ENCODE measurements around the gene NCEH1. TPM values are rescaled to one million over a fixed set of nuclear protein-coding genes. Genes with fewer than 3 reads are reported as not detected.

NCEH1 gene
- total and polyA plus RNA-seq, 4 donors: 1.1 to 32.3 (median 2.5) TPM

DNA sequence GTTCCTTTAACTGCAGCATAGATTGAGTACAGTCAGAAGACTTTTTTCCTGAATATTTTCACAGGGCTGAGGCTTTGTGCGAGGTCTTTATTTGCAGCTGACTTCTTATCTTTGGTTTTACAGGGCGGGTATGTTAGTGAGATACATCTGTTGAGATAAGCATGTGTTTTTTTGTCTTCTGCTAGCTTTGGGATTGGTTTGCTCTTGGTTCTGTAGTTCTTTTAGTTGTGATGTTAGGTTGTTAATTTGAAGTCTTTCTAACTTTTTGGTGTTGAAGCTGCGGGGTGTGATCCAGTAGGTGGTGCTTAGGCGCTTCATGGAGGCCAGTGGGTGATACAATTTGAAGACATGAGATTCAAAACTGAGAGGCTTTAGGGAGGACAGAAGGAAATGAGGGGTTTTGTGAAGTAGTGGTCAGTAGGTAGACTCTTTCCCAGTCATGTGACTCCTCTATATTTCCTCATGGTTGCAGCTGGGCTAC is 119.7 kb downstream of the NCEH1 start:
- no peak for TF ChIP-seq YY1 (IDR thresholded peaks at IDR 0.05)
- no peak for TF ChIP-seq MAX (IDR thresholded peaks at IDR 0.05)
- no peak for TF ChIP-seq TAF1 (conservative IDR thresholded peaks at IDR 0.05)
- no peak for TF ChIP-seq EGR1 (IDR thresholded peaks at IDR 0.05; ENCODE audit: low read depth in 2 of 2)
- no peak for TF ChIP-seq FOXA1 (IDR thresholded peaks at IDR 0.05)
- no peak for TF ChIP-seq JUND (IDR thresholded peaks at IDR 0.05)
- TF ChIP-seq SP1 (IDR thresholded peaks at IDR 0.05): no peak
- TF ChIP-seq RXRA (IDR thresholded peaks at IDR 0.05): no peak
- TF ChIP-seq FOXA2 (IDR thresholded peaks at IDR 0.05): no peak
- no peak for TF ChIP-seq HNF4G (IDR thresholded peaks at IDR 0.05)
- H3K9me3 ChIP-seq (ENCODE audit: control insufficient read depth in 4 of 4, low read length in 3 of 4): no peaks in the 10 kb centered on the region
- H3K27ac ChIP-seq (ENCODE audit: low read depth in 1 of 2, low read length in 2 of 2): no peak overlapping the region
- no peak for DNase-seq (ENCODE audit: low spot score)
- H3K27me3 ChIP-seq (ENCODE audit: control insufficient read depth in 4 of 4, insufficient read depth in 4 of 4, low read length in 3 of 4): no peaks in the 10 kb centered on the region
- no peak overlapping the region for H3K9ac ChIP-seq (ENCODE audit: low read depth in 1 of 2, low read length in 2 of 2)
- peaks cover 4 to 24% (median 9%) of the 10 kb centered on the region in 4 donors for H3K4me1 ChIP-seq (ENCODE audit: control insufficient read depth in 4 of 4, insufficient read depth in 4 of 4, low read length in 3 of 4)
- peaks cover 0 to 2% (median 0%) of the 10 kb centered on the region in 4 donors for H3K36me3 ChIP-seq (ENCODE audit: control insufficient read depth in 4 of 4, insufficient read depth in 3 of 4, low read depth in 1 of 4, low read length in 3 of 4)
- 89% methylated on average over 4 of the region's 4 CpGs for WGBS
- no peak overlapping the region for H3K4me3 ChIP-seq (ENCODE audit: low read depth in 1 of 3, low read length in 3 of 3)

- Histone ChIP-seq H3K9ac (ENCODE audit: low read depth in 1 of 2, low read length in 2 of 2) (peak overlapping the region; percentile 56 to 69), H3K4me1 (ENCODE audit: control insufficient read depth in 4 of 4, insufficient read depth in 4 of 4, low read length in 3 of 4) (peaks cover 3 to 6% (median 5%) of the 10 kb centered on the region in 4 donors), H3K9me3 (ENCODE audit: control insufficient read depth in 4 of 4, low read length in 3 of 4) (no peaks in the 10 kb centered on the region), H3K36me3 (ENCODE audit: control insufficient read depth in 4 of 4, insufficient read depth in 3 of 4, low read depth in 1 of 4, low read length in 3 of 4) (no peaks in the 10 kb centered on the region), H3K4me3 (ENCODE audit: low read depth in 1 of 3, low read length in 3 of 3) (peak overlapping the region in 1 of 3 donors; percentile 34), H3K27me3 (ENCODE audit: control insufficient read depth in 4 of 4, insufficient read depth in 4 of 4, low read length in 3 of 4) (no peaks in the 10 kb centered on the region), H3K27ac (ENCODE audit: low read depth in 1 of 2, low read length in 2 of 2) (peak overlapping the region; percentile 87 to 93)
- no peak for DNase-seq (ENCODE audit: low spot score)
- TF ChIP-seq RAD21 (IDR thresholded peaks at IDR 0.05) (peak; percentile 10 to 63), JUND (IDR thresholded peaks at IDR 0.05) (peak; percentile 51 to 64), HNF4A (conservative IDR thresholded peaks at IDR 0.05) (peak; percentile 55 to 72), RXRA (IDR thresholded peaks at IDR 0.05) (peak; percentile 84 to 90), HNF4G (IDR thresholded peaks at IDR 0.05) (no peak), NR2F2 (IDR thresholded peaks at IDR 0.05) (peak; percentile 60), FOXA1 (IDR thresholded peaks at IDR 0.05) (no peak), MAX (IDR thresholded peaks at IDR 0.05) (peak; percentile 59), SP1 (IDR thresholded peaks at IDR 0.05) (peak; percentile 93), REST (IDR thresholded peaks at IDR 0.05) (peak; percentile 43), FOXA2 (IDR thresholded peaks at IDR 0.05) (peak; percentile 27), ATF3 (IDR thresholded peaks at IDR 0.05) (peak; percentile 82), TAF1 (conservative IDR thresholded peaks at IDR 0.05) (no peak), EGR1 (IDR thresholded peaks at IDR 0.05; ENCODE audit: low read depth in 2 of 2) (peak; percentile 62 to 65), GABPA (IDR thresholded peaks at IDR 0.05 in 1 of 2, conservative IDR thresholded peaks at IDR 0.05 in 1 of 2) (no peak), YY1 (IDR thresholded peaks at IDR 0.05) (peak; percentile 43)
- TF ChIP-seq, protein P1, sequence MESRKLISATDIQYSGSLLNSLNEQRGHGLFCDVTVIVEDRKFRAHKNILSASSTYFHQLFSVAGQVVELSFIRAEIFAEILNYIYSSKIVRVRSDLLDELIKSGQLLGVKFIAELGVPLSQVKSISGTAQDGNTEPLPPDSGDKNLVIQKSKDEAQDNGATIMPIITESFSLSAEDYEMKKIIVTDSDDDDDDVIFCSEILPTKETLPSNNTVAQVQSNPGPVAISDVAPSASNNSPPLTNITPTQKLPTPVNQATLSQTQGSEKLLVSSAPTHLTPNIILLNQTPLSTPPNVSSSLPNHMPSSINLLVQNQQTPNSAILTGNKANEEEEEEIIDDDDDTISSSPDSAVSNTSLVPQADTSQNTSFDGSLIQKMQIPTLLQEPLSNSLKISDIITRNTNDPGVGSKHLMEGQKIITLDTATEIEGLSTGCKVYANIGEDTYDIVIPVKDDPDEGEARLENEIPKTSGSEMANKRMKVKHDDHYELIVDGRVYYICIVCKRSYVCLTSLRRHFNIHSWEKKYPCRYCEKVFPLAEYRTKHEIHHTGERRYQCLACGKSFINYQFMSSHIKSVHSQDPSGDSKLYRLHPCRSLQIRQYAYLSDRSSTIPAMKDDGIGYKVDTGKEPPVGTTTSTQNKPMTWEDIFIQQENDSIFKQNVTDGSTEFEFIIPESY (IDR thresholded peaks at IDR 0.05): peak; percentile 15
- TF ChIP-seq, protein P2, sequence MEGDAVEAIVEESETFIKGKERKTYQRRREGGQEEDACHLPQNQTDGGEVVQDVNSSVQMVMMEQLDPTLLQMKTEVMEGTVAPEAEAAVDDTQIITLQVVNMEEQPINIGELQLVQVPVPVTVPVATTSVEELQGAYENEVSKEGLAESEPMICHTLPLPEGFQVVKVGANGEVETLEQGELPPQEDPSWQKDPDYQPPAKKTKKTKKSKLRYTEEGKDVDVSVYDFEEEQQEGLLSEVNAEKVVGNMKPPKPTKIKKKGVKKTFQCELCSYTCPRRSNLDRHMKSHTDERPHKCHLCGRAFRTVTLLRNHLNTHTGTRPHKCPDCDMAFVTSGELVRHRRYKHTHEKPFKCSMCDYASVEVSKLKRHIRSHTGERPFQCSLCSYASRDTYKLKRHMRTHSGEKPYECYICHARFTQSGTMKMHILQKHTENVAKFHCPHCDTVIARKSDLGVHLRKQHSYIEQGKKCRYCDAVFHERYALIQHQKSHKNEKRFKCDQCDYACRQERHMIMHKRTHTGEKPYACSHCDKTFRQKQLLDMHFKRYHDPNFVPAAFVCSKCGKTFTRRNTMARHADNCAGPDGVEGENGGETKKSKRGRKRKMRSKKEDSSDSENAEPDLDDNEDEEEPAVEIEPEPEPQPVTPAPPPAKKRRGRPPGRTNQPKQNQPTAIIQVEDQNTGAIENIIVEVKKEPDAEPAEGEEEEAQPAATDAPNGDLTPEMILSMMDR (IDR thresholded peaks at IDR 0.05; ENCODE audit: low read depth, low read length, missing input control): no peak
Observed at GRCh38 chr3:172586436-172586835, 124.4 kb downstream of the NCEH1 start.

Measured in liver (tissue), 9 donors.